Duodenal mucosa (tissue), 2 donors: ENCODE measurements around the gene RALGPS1.

Experiments
- H3K27ac ChIP-seq: one replicate; pipeline ENCODE4 v1.7.0; 2013; ENCODE audit warnings: low read depth, low read length
- H3K27me3 ChIP-seq, 2 donors: one replicate each; pipeline ENCODE4 v1.7.0; 2013; ENCODE audit warnings: low read length in 2 of 2, control low read depth in 1 of 2; ENCODE audit not compliant: insufficient read depth in 2 of 2, control insufficient read depth in 1 of 2
- H3K36me3 ChIP-seq, 2 donors: one replicate each; pipeline ENCODE4 v1.7.0; 2013; ENCODE audit warnings: low read length in 2 of 2, control low read depth in 1 of 2; ENCODE audit not compliant: insufficient read depth in 2 of 2, control insufficient read depth in 1 of 2
- H3K4me1 ChIP-seq, 2 donors: one replicate each; pipeline ENCODE4 v1.7.0; 2013; ENCODE audit warnings: low read length in 2 of 2, control low read depth in 1 of 2; ENCODE audit not compliant: insufficient read depth in 2 of 2, control insufficient read depth in 1 of 2
- H3K4me3 ChIP-seq, 2 donors: one replicate each; pipeline ENCODE4 v1.7.0; 2013; ENCODE audit warnings: low read length in 2 of 2, low read depth in 1 of 2
- H3K9ac ChIP-seq, 2 donors: one replicate each; pipeline ENCODE4 v1.7.0; 2013; ENCODE audit warnings: low read length in 2 of 2, low read depth in 1 of 2
- H3K9me3 ChIP-seq, 2 donors: one replicate each; pipeline ENCODE4 v1.7.0; 2013; ENCODE audit warnings: low read length in 2 of 2, control low read depth in 1 of 2; ENCODE audit not compliant: control insufficient read depth in 1 of 2

Gene RALGPS1

DNA sequence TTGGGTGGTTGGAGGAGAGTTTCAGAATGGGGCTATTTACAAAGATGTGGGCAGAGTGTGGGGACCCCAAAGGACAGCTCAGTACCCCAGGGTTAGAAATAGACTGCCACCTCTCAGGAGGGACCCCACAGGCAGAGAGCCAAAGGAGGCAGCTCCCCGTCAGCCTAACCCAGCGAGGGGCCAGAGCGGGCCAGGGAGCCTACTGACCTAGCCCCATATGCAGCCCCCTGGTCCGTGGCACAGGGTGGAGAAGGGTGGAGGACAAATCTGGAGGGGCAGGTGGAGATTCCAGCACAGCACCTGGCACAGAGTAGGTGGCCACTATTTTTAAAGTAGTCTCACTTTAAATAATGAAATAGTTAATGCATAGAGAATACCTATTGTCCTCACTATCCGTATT lies 275.0 kb downstream of the RALGPS1 start:
- Histone ChIP-seq H3K27me3 (no peaks in the 10 kb centered on the region), H3K36me3 (peaks cover 3 to 23% of the 10 kb centered on the region in 2 donors), H3K4me3 (no peak overlapping the region), H3K9ac (no peak overlapping the region), H3K9me3 (no peaks in the 10 kb centered on the region), H3K27ac (no peak overlapping the region), H3K4me1 (peaks cover 10% of the 10 kb centered on the region in 2 donors)

DNA sequence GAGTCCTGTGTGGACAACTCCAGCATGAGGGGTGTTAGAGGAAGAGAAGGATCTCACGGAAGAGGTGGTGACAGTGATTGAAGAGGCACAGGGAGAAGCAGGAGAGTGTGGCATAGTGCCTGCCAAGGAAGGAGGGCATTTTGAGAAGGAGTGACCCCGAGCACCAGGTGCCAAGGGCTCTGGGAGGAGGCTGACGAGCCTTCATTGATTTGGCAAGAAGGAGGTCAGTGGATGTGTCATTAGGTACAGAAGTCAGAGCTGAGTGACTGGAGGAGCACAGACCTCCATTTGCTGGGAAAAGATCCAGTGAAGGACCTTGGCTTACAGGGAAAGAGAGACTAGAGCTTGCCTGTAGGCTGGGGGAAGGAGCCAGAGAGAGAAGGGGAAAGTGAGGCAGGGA lies 278.2 kb downstream of the RALGPS1 start:
- Histone ChIP-seq H3K9ac (no peak overlapping the region), H3K27me3 (no peaks in the 10 kb centered on the region), H3K4me3 (no peak overlapping the region), H3K9me3 (no peaks in the 10 kb centered on the region), H3K4me1 (no peaks in the 10 kb centered on the region), H3K27ac (no peak overlapping the region), H3K36me3 (peaks cover 3 to 18% of the 10 kb centered on the region in 2 donors)

DNA sequence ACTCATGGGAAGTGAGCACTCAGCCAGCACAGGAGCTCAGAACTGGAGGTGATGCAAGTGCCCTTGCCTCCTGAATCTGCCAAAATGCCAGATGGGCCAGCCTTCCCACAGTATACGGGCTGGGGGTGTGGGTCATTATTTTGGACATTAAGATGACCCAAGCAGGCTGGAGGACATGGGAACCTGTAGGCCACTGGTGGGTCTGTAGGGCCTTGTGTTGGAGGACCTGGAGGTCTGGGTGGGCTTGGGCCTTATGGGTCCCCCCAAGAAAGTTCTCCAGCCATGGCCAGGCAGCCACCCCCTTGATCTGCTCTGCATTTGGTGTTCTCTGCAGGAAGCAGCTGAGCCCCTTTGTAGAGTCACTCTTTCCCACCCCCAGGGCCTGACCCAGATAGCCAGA lies 278.9 kb downstream of the RALGPS1 start:
- Histone ChIP-seq H3K4me1 (peaks cover 0 to 5% of the 10 kb centered on the region in 2 donors), H3K9me3 (no peaks in the 10 kb centered on the region), H3K9ac (no peak overlapping the region), H3K4me3 (no peak overlapping the region), H3K27me3 (no peaks in the 10 kb centered on the region), H3K27ac (no peak overlapping the region), H3K36me3 (peaks cover 3 to 18% of the 10 kb centered on the region in 2 donors)

DNA sequence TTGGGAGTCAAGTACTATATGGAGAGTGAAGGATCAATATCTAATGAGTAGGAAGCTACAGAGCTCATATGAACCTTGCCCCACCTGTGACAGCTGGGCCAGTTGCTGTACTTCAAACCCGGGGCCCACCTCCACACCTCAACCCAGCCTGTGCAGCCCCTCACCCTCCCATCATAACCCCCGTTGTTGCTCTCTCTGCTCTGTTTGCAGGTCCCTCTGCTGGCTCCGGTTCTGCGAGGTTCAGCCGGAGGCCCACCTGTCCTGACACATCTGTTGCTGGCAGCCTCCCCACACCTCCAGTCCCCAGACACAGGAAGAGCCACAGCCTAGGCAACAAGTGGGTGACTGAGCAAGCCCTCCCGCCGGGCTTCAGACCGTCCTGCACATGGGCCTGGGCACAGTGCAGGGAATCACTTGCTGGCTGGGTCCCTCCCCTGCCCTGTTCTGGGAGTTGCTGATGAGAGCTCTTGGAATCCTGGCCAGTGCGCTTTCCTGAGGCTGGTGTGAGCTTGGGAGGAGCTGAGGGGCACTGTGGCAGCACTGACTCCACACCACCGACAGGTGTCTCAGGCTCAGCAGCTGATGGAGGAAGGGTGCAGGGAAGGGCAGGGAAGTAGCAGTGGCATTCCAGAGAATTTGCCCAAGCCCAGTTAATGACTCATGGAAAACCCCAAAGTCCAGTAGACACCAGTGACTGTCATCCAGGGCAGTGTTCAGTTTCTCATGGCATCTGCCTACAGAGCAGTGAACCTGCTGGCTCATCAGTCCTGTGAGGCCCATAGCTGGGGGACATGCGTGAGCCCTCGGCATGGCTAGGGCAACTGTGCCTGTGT lies 280.5 kb downstream of the RALGPS1 start:
- Histone ChIP-seq H3K9me3 (no peaks in the 10 kb centered on the region), H3K9ac (no peak overlapping the region), H3K36me3 (peaks cover 0 to 24% of the 10 kb centered on the region in 2 donors), H3K4me3 (no peak overlapping the region), H3K27ac (no peak overlapping the region), H3K4me1 (peaks cover 4 to 14% of the 10 kb centered on the region in 2 donors), H3K27me3 (no peaks in the 10 kb centered on the region)

DNA sequence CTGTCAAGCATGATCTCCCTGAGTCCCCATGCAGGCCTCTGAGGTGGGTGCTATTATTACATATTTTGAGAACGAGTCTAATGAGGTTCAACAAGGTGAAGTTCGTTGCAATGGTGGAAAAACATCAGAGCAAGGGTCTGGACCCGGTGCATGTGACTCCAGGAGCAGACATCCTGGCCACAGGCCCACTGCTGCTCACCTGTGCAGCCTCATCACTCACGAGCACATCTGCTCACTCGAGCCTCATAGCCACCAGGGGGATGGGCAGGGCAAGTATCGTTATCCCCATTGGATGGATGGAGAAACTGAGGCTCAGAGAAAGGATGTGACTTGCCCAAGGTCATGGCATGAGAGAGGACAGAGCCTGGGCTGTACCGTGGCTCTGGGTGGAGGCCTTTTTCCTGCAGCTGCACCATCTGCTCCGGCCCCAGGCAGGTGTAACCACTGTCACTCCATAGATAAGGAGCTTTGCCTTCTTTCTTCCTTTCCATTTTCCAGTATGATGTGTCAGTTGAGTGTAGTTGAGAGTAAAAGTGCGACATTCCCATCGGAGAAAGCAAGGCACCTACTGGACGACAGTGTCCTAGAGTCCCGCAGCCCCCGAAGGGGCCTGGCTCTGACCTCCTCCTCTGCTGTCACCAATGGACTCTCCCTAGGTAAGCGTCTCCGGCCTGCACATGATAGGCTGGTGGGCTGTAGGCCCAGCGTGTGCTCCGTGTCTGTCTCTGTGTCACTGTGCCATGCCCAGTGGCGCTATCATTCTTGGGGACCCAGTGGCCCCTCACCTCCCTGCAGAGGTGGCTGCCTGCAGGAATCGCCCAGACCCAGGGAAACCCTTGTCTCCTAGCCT lies 281.6 kb downstream of the RALGPS1 start:
- H3K36me3 ChIP-seq, result peaks cover 0 to 35% of the 10 kb centered on the region in 2 donors
- no peak overlapping the region for H3K4me3 ChIP-seq
- peaks cover 4 to 14% of the 10 kb centered on the region in 2 donors for H3K4me1 ChIP-seq
- H3K9ac ChIP-seq, result no peak overlapping the region
- H3K27me3 ChIP-seq, result no peaks in the 10 kb centered on the region
- no peaks in the 10 kb centered on the region for H3K9me3 ChIP-seq
- no peak overlapping the region for H3K27ac ChIP-seq

DNA sequence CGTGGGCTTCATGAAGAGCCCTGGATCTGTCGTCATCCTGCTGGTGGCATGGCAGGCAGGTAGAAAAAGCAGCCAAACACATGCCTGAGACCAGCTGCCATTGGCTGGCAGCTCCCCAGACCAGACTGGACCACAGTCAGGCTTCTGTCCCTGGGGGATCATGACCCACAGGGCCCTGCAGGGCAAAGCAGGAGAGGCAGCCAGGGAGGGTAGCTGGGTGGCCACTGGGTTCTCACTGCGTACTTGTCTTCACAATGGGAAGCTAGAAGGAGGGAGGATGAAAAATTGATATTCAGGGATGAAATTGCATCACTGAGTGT lies 282.2 kb downstream of the RALGPS1 start:
- H3K36me3 ChIP-seq, result peaks cover 0 to 37% of the 10 kb centered on the region in 2 donors
- H3K4me1 ChIP-seq, result peaks cover 4 to 14% of the 10 kb centered on the region in 2 donors
- H3K27me3 ChIP-seq, result no peaks in the 10 kb centered on the region
- H3K9me3 ChIP-seq, result no peaks in the 10 kb centered on the region
- H3K27ac ChIP-seq, result no peak overlapping the region
- no peak overlapping the region for H3K4me3 ChIP-seq
- no peak overlapping the region for H3K9ac ChIP-seq

DNA sequence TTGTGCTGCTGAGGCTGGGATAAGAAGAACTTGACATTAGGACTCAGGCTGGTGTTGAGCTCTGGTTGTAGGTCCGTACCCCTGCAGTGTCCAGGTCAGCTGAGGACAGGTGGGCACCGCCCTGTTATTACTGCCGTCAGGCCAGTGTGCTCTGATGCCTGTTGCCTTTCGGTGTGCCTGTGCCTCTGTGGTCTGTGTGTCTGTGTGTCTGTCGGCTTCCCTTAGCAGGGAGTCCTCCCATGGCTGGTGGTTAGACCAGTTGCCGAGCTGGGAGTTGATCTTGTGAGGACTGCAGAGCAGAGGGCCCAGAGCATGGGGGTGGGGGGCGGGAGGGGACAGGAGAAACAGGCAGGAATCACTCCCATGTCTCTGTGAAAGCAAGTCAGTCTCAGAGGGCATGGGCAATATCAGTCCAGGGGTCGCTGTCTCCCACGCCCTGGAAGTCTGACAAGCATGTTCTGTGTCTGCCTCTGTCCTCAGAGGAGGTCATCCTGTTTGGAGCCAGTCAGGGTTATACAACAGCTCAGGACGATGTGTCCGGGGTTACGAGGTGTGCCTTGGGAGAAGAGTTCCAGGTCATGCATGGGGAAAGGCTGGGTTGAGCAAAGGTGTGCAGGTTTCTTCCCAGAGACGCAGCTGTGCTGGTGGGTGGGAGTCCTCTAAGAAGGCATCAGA lies 282.7 kb downstream of the RALGPS1 start:
- Histone ChIP-seq H3K27me3 (no peaks in the 10 kb centered on the region), H3K27ac (no peak overlapping the region), H3K9me3 (no peaks in the 10 kb centered on the region), H3K4me1 (peaks cover 4 to 14% of the 10 kb centered on the region in 2 donors), H3K36me3 (peaks cover 0 to 37% of the 10 kb centered on the region in 2 donors), H3K9ac (no peak overlapping the region), H3K4me3 (no peak overlapping the region)

DNA sequence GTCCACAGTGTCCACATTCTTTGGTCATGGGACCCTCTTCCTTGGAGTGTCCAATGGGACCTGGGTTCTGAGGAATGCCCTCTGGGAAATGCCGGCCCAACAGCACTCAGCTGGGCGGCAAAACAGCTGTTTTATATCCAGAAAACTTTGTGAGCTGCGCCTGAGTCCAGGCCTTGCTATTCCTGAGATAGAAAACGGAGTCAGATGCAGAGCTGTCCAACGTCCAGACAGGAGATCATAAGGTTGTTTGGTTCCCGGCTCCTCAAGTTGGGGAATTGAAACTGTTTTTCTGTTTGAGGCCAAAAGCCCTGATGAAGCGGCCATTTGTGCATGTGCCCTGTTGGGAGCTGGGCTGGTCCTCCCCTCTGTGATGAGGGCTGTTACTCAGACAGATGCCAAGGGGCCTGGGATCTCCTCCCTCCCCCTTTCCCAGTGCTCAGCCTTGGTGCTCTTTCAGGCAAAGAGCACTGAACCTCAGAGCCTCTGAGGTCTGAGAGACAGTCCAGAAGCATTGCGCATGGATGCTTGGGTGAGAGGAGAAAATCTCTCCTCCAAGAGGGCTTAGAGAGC lies 283.4 kb downstream of the RALGPS1 start:
- Histone ChIP-seq H3K4me1 (peaks cover 4 to 14% of the 10 kb centered on the region in 2 donors), H3K4me3 (no peak overlapping the region), H3K9ac (no peak overlapping the region), H3K27ac (no peak overlapping the region), H3K9me3 (no peaks in the 10 kb centered on the region), H3K36me3 (peaks cover 0 to 37% of the 10 kb centered on the region in 2 donors), H3K27me3 (no peaks in the 10 kb centered on the region)

DNA sequence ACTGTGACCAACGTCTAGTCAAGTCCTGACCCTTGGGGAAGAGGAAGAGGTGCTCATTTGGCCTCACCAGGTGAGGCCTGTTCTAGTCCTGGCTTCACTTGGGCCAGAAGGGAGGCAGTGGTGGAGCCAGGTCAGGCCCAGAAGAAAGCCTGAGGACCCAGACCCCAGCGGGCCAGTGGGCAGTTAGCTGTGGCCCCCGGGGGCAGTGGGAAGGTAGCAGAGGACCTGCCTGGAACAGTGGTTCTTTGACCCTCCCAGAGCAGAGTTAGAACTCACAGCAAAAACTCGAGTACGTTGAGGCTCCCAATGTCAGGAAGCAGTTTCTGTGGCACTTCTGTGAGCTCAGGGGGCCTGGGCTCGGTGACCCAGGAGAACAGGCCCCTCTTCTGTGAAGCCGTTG lies 284.0 kb downstream of the RALGPS1 start:
- Histone ChIP-seq H3K27ac (no peak overlapping the region), H3K36me3 (peaks cover 0 to 37% of the 10 kb centered on the region in 2 donors), H3K9me3 (no peaks in the 10 kb centered on the region), H3K4me1 (peaks cover 4 to 14% of the 10 kb centered on the region in 2 donors), H3K27me3 (no peaks in the 10 kb centered on the region), H3K4me3 (no peak overlapping the region), H3K9ac (no peak overlapping the region)
